Ecto neural progenitor cell (in vitro differentiated cells): Measurements from ENCODE around the gene LSM10.

Source experiments
- DNase-seq: peaks from one replicate; pipeline ENCODE4 v3.0.0-alpha.2; 2018; ENCODE audit warnings: low spot score

LSM10 gene

DNA sequence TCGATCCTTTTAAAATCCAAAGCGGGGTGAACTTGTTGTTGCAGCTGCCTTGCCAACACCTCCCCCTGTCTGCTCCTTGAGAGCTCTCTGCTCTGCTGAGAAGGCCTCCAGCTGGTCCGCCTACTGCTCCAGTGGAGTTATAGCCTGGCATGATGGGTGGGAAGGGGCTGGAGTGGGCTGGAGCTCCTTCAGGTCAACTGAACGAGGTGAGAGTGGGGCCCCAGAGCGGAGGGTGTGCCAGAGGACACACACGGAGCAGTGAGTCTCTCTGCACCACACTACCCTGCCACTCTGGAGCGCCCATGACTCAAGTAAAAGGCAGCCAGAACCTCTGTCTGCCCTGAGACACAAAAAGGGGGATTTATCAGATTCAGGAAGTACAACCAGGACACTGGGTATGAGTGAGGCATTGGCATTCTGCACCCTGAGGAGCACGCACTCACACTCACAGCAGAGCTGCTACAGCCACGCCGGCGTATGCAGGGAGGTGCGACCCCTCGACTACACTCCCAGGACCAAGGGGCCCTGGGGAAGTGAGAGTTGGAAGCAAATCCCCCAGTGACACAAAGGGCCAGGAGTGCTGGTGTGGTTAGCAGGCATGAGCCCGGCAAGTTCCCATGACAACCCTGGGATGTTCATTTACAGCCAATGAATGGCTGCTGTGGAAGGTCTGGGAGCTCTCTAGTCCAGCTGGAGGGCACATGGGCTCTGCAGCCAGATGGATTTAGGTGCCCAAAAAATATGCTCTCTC lies 46.3 kb downstream of the LSM10 start:
- DNase-seq: peak; percentile 78

- DNase-seq: no peak
Observed at GRCh38 chr1:36350659-36351226, 47.0 kb downstream of the LSM10 start.

- no peak for DNase-seq
Observed at GRCh38 chr1:36349839-36350238, 47.9 kb downstream of the LSM10 start.

- no peak for DNase-seq
Observed at GRCh38 chr1:36349241-36349671, 48.5 kb downstream of the LSM10 start.

- no peak for DNase-seq
Observed at GRCh38 chr1:36346741-36347370, 50.9 kb downstream of the LSM10 start.

- no peak for DNase-seq
Observed at GRCh38 chr1:36345353-36345752, 52.4 kb downstream of the LSM10 start.

DNA sequence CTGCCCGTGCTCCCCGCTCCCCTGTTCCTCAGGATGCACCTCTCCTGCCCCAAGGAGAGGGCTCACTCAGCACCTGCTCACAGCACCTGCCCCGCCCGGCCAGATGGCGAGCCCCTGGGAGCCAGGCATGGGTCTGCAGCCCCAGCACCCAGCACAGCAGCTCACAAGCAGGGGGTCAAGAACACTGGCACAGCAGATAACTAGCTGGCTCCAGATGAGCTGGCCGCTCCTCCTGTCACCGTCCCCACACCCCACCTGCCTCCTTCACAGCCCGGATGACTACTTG lies 53.4 kb downstream of the LSM10 start:
- DNase-seq: no peak

- DNase-seq: no peak
Observed at GRCh38 chr1:36343651-36344394, 53.9 kb downstream of the LSM10 start.
